ENCODE data around the gene PTPRN2. TPM values are rescaled to one million over a fixed set of nuclear protein-coding genes. Genes with fewer than 3 reads are reported as not detected.
"Not testable (repeated sequence)": the region's sequence is repeated elsewhere in the genome, so short reads cannot be mapped to it uniquely, and the experiment has no call there.

PTPRN2 gene
- total RNA-seq, 5 donors from 2014 or later (not counting 1 experiment from before 2014, with no cell fraction given): 0.60 to 1.7 (median 0.82) TPM

- H3K4me3 ChIP-seq (ENCODE audit: control insufficient read depth in 1 of 2, extremely low read depth in 1 of 2, low read length in 1 of 2): no peak overlapping the region
- no peaks in the 10 kb centered on the region for H3K4me1 ChIP-seq (ENCODE audit: control insufficient read depth in 1 of 2, extremely low read depth in 1 of 2, insufficient read depth in 2 of 2, low read length in 2 of 2)
- Mint-ChIP-seq H3K4me1 (no peaks in the 10 kb centered on the region), H3K4me3 (no peak overlapping the region), H3K36me3 (no peaks in the 10 kb centered on the region), H3K9me3 (no peaks in the 10 kb centered on the region), H3K27ac (no peak overlapping the region), H3K27me3 (peaks cover 8 to 21% of the 10 kb centered on the region in 2 donors)
- H3K27ac ChIP-seq (ENCODE audit: low read length): no peak overlapping the region
- no peak for ATAC-seq (replicated peaks in 1 of 4)
- H3K9me3 ChIP-seq: no peaks in the 10 kb centered on the region
- ChIA-PET CTCF (no interaction called here), POLR2A (no interaction called here)
- peaks cover 0 to 29% of the 10 kb centered on the region in 2 experiments for H3K27me3 ChIP-seq (replicated peaks in 1 of 2; ENCODE audit: control insufficient read depth in 2 of 2, extremely low read depth in 1 of 2, insufficient read depth in 2 of 2, low read length in 1 of 2)
- DNase-seq: no peak
- WGBS (ENCODE audit: insufficient coverage): 71% methylated on average over 6 of the region's 7 CpGs
- H3K36me3 ChIP-seq (ENCODE audit: control insufficient read depth in 2 of 2, extremely low read depth in 1 of 2, insufficient read depth in 1 of 2, low read length in 1 of 2): no peaks in the 10 kb centered on the region
Observed at GRCh38 chr7:157940497-157940896, 647.1 kb downstream of the PTPRN2 start.

- WGBS (ENCODE audit: insufficient coverage): 59% methylated on average over 4 of the region's 4 CpGs
- H3K27me3 ChIP-seq (replicated peaks in 1 of 2; ENCODE audit: control insufficient read depth in 2 of 2, extremely low read depth in 1 of 2, insufficient read depth in 2 of 2, low read length in 1 of 2): peaks cover 0 to 25% of the 10 kb centered on the region in 2 experiments
Observed at GRCh38 chr7:157938211-157938610, 649.4 kb downstream of the PTPRN2 start.

GRCh38 chr7:157937406-157937805 is 650.2 kb downstream of the PTPRN2 start:
- CTCF ChIA-PET: no interaction called here
- no peak overlapping the region for H3K27ac ChIP-seq (ENCODE audit: low read length)
- H3K4me1 ChIP-seq (ENCODE audit: control insufficient read depth in 1 of 2, extremely low read depth in 1 of 2, insufficient read depth in 2 of 2, low read length in 2 of 2): no peaks in the 10 kb centered on the region
- Mint-ChIP-seq H3K27ac (no peak overlapping the region), H3K27me3 (peaks cover 0 to 2% of the 10 kb centered on the region in 2 donors), H3K4me1 (peaks cover 0 to 4% (median 0%) of the 10 kb centered on the region in 3 donors), H3K4me3 (no peak overlapping the region), H3K36me3 (no peaks in the 10 kb centered on the region), H3K9me3 (peaks cover 5 to 8% (median 7%) of the 10 kb centered on the region in 3 donors)
- H3K36me3 ChIP-seq (ENCODE audit: control insufficient read depth in 2 of 2, extremely low read depth in 1 of 2, insufficient read depth in 1 of 2, low read length in 1 of 2): no peaks in the 10 kb centered on the region
- 94% methylated on average over 9 of the region's 16 CpGs for WGBS (ENCODE audit: insufficient coverage)
- POLR2A ChIA-PET: no interaction called here
- H3K4me3 ChIP-seq (ENCODE audit: control insufficient read depth in 1 of 2, extremely low read depth in 1 of 2, low read length in 1 of 2): no peak overlapping the region
- DNase-seq (no peak), ATAC-seq (replicated peaks in 1 of 4) (no peak)
- peaks cover 0 to 19% of the 10 kb centered on the region in 2 experiments for H3K27me3 ChIP-seq (replicated peaks in 1 of 2; ENCODE audit: control insufficient read depth in 2 of 2, extremely low read depth in 1 of 2, insufficient read depth in 2 of 2, low read length in 1 of 2)
- H3K9me3 ChIP-seq: no peaks in the 10 kb centered on the region

More at GRCh38 chr7:157938211-157938610, 649.4 kb downstream of the PTPRN2 start:
- DNase-seq (no peak), ATAC-seq (replicated peaks in 1 of 4) (no peak)
- Histone ChIP-seq H3K36me3 (ENCODE audit: control insufficient read depth in 2 of 2, extremely low read depth in 1 of 2, insufficient read depth in 1 of 2, low read length in 1 of 2) (no peaks in the 10 kb centered on the region), H3K9me3 (no peaks in the 10 kb centered on the region), H3K4me3 (ENCODE audit: control insufficient read depth in 1 of 2, extremely low read depth in 1 of 2, low read length in 1 of 2) (no peak overlapping the region), H3K27ac (ENCODE audit: low read length) (no peak overlapping the region), H3K4me1 (ENCODE audit: control insufficient read depth in 1 of 2, extremely low read depth in 1 of 2, insufficient read depth in 2 of 2, low read length in 2 of 2) (no peaks in the 10 kb centered on the region)
- POLR2A ChIA-PET: no interaction called here
- H3K4me3 Mint-ChIP-seq: no peak overlapping the region
- no peaks in the 10 kb centered on the region for H3K36me3 Mint-ChIP-seq
- peaks cover 0 to 3% (median 3%) of the 10 kb centered on the region in 3 donors for H3K9me3 Mint-ChIP-seq
- H3K4me1 Mint-ChIP-seq: no peaks in the 10 kb centered on the region
- H3K27me3 Mint-ChIP-seq: peaks cover 0 to 7% of the 10 kb centered on the region in 2 donors
- no peak overlapping the region for H3K27ac Mint-ChIP-seq
- CTCF ChIA-PET: no interaction called here

GRCh38 chr7:157936976-157937375 is 650.6 kb downstream of the PTPRN2 start:
- Mint-ChIP-seq H3K9me3 (peaks cover 8 to 12% (median 10%) of the 10 kb centered on the region in 3 donors), H3K36me3 (no peaks in the 10 kb centered on the region), H3K4me3 (no peak overlapping the region), H3K27ac (no peak overlapping the region), H3K4me1 (peaks cover 0 to 6% (median 0%) of the 10 kb centered on the region in 3 donors), H3K27me3 (peaks cover 0 to 2% of the 10 kb centered on the region in 2 donors)
- peaks cover 0 to 19% of the 10 kb centered on the region in 2 experiments for H3K27me3 ChIP-seq (replicated peaks in 1 of 2; ENCODE audit: control insufficient read depth in 2 of 2, extremely low read depth in 1 of 2, insufficient read depth in 2 of 2, low read length in 1 of 2)
- 96% methylated on average over 4 of the region's 8 CpGs for WGBS (ENCODE audit: insufficient coverage)
- no peaks in the 10 kb centered on the region for H3K4me1 ChIP-seq (ENCODE audit: control insufficient read depth in 1 of 2, extremely low read depth in 1 of 2, insufficient read depth in 2 of 2, low read length in 2 of 2)
- no peaks in the 10 kb centered on the region for H3K36me3 ChIP-seq (ENCODE audit: control insufficient read depth in 2 of 2, extremely low read depth in 1 of 2, insufficient read depth in 1 of 2, low read length in 1 of 2)
- DNase-seq (no peak), ATAC-seq (replicated peaks in 1 of 4) (no peak)
- POLR2A ChIA-PET: no interaction called here
- CTCF ChIA-PET: no interaction called here
- no peaks in the 10 kb centered on the region for H3K9me3 ChIP-seq
- no peak overlapping the region for H3K27ac ChIP-seq (ENCODE audit: low read length)
- H3K4me3 ChIP-seq (ENCODE audit: control insufficient read depth in 1 of 2, extremely low read depth in 1 of 2, low read length in 1 of 2): no peak overlapping the region

GRCh38 chr7:157935721-157936120 is 651.9 kb downstream of the PTPRN2 start:
- ATAC-seq (replicated peaks in 1 of 4); H3K4me3 Mint-ChIP-seq; H3K27ac Mint-ChIP-seq; POLR2A ChIA-PET; H3K27me3 Mint-ChIP-seq; H3K36me3 ChIP-seq (ENCODE audit: control insufficient read depth in 2 of 2, extremely low read depth in 1 of 2, insufficient read depth in 1 of 2, low read length in 1 of 2); DNase-seq; H3K4me1 ChIP-seq (ENCODE audit: control insufficient read depth in 1 of 2, extremely low read depth in 1 of 2, insufficient read depth in 2 of 2, low read length in 2 of 2); H3K36me3 Mint-ChIP-seq; H3K27ac ChIP-seq (ENCODE audit: low read length); H3K4me1 Mint-ChIP-seq; H3K4me3 ChIP-seq (ENCODE audit: control insufficient read depth in 1 of 2, extremely low read depth in 1 of 2, low read length in 1 of 2); CTCF ChIA-PET; H3K9me3 ChIP-seq: not testable (repeated sequence)
- WGBS (ENCODE audit: insufficient coverage): 82% methylated on average over 8 of the region's 11 CpGs
- H3K9me3 Mint-ChIP-seq: peaks cover 8 to 12% (median 10%) of the 10 kb centered on the region in 3 donors
- H3K27me3 ChIP-seq (replicated peaks in 1 of 2; ENCODE audit: control insufficient read depth in 2 of 2, extremely low read depth in 1 of 2, insufficient read depth in 2 of 2, low read length in 1 of 2): peaks cover 0 to 13% of the 10 kb centered on the region in 2 experiments

GRCh38 chr7:157933219-157934155 is 654.1 kb downstream of the PTPRN2 start:
- ATAC-seq (replicated peaks in 1 of 4); POLR2A ChIA-PET; H3K36me3 Mint-ChIP-seq; CTCF ChIA-PET; H3K27me3 Mint-ChIP-seq; H3K36me3 ChIP-seq (ENCODE audit: control insufficient read depth in 2 of 2, extremely low read depth in 1 of 2, insufficient read depth in 1 of 2, low read length in 1 of 2); H3K4me3 Mint-ChIP-seq; H3K4me3 ChIP-seq (ENCODE audit: control insufficient read depth in 1 of 2, extremely low read depth in 1 of 2, low read length in 1 of 2); H3K4me1 ChIP-seq (ENCODE audit: control insufficient read depth in 1 of 2, extremely low read depth in 1 of 2, insufficient read depth in 2 of 2, low read length in 2 of 2); H3K9me3 ChIP-seq; H3K4me1 Mint-ChIP-seq; H3K27ac ChIP-seq (ENCODE audit: low read length); DNase-seq: not testable (repeated sequence)
- peaks cover 0 to 15% of the 10 kb centered on the region in 2 experiments for H3K27me3 ChIP-seq (replicated peaks in 1 of 2; ENCODE audit: control insufficient read depth in 2 of 2, extremely low read depth in 1 of 2, insufficient read depth in 2 of 2, low read length in 1 of 2)
- H3K9me3 Mint-ChIP-seq: peaks cover 8 to 12% (median 10%) of the 10 kb centered on the region in 3 donors
- peak overlapping the region in 1 of 2 donors; percentile 39 for H3K27ac Mint-ChIP-seq
- WGBS (ENCODE audit: insufficient coverage): 93% methylated on average over 6 of the region's 6 CpGs
